Spleen (tissue), 11 donors: Measurements from ENCODE around the gene RERG. TPM values are rescaled to one million over a fixed set of nuclear protein-coding genes. Genes with fewer than 3 reads are reported as not detected.

Source experiments
- DNase-seq: peaks from one replicate; pipeline ENCODE4 v3.0.0-alpha.2; 2020
- H3K27ac ChIP-seq, 8 donors: fragments of 200-600 bp; sonication (generic) in 7 of 8; 1 replicate in 4 of 8; 2 replicates in 4 of 8; pipeline versions ENCODE4 v1.5.0 to v1.8.0; 2016 to 2021; ENCODE audit warnings: inconsistent platforms in 4 of 8, mild to moderate bottlenecking in 4 of 8, moderate library complexity in 1 of 8
- H3K27me3 ChIP-seq, 7 donors: fragments of 200-600 bp; sonication (generic) in 6 of 7; replicated peaks in 1 of 7; 1 replicate in 4 of 7; 2 replicates in 3 of 7; pipeline versions ENCODE4 v1.5.0 to v1.8.0; 2016 to 2021; ENCODE audit warnings: inconsistent platforms in 3 of 7, mild to moderate bottlenecking in 1 of 7
- H3K36me3 ChIP-seq, 6 donors: fragments of 200-600 bp; sonication (generic) in 5 of 6; 1 replicate in 4 of 6; 2 replicates in 2 of 6; pipeline versions ENCODE4 v1.5.0 to v1.8.0; 2016 to 2021; ENCODE audit warnings: inconsistent platforms in 2 of 6
- H3K4me1 ChIP-seq, 6 donors: fragments of 200-600 bp; sonication (generic) in 5 of 6; 1 replicate in 3 of 6; 2 replicates in 3 of 6; pipeline versions ENCODE4 v1.5.0 to v1.8.0; 2016 to 2021; ENCODE audit warnings: inconsistent platforms in 3 of 6
- H3K4me3 ChIP-seq, 8 donors: fragments of 200-600 bp; sonication (generic) in 7 of 8; 1 replicate in 4 of 8; 2 replicates in 4 of 8; pipeline versions ENCODE4 v1.5.0 to v1.8.0; 2016 to 2021; ENCODE audit warnings: inconsistent platforms in 4 of 8, mild to moderate bottlenecking in 4 of 8, moderate library complexity in 2 of 8
- H3K9me3 ChIP-seq, 8 donors: fragments of 200-600 bp; sonication (generic) in 7 of 8; 1 replicate in 4 of 8; 2 replicates in 4 of 8; pipeline versions ENCODE4 v1.5.0 to v1.8.0; 2016 to 2021; ENCODE audit warnings: inconsistent platforms in 4 of 8
- CTCF ChIP-seq, 11 experiments: fragments of 200-600 bp in 7 of 11; fragments of 450-650 bp in 4 of 11; sonication (generic) in 4 of 11; IDR thresholded peaks in 8 of 11; conservative IDR thresholded peaks in 3 of 11; 1 replicate in 7 of 11; 2 replicates in 4 of 11; pipeline versions ENCODE4 v1.4.0 to v1.8.0; 2016 to 2021; ENCODE audit warnings: antibody characterized with exemption in 11 of 11, inconsistent platforms in 4 of 11, mild to moderate bottlenecking in 1 of 11
- POLR2A ChIP-seq, 3 donors: fragments of 450-650 bp; IDR thresholded peaks; one replicate each; pipeline ENCODE4 v1.5.1; 2017; ENCODE audit warnings: antibody characterized with exemption in 3 of 3, mild to moderate bottlenecking in 1 of 3
- POLR2AphosphoS5 ChIP-seq, 3 donors: sonication (generic); formaldehyde crosslinking; IDR thresholded peaks; one replicate each; pipeline ENCODE4 v1.5.1; 2017; ENCODE audit warnings: antibody characterized with exemption in 3 of 3
- WGBS, 5 donors: extraction: QIAGEN DNeasy Blood & Tissue Kit in 3 of 5; methylation state at CpG; one replicate each; pipeline versions ENCODE4 v1.1.5 to v1.1.7; 2013 to 2018; 5-methylcytosine and 5-hydroxymethylcytosine counted together
- intact Hi-C: fragments of 100-400 bp; cut with DNase I; formaldehyde crosslinking; loops from one replicate; pipeline ENCODE4 v1.15.0; 2023; ENCODE audit warnings: low total_unique reads
- polyA plus RNA-seq, 3 donors: library from polyadenylated mRNA; stranded (reverse); fragments of 200-250 nt; gene quantifications; one replicate each; pipeline ENCODE4 v1.2.1, GENCODE V29; 2013
- total RNA-seq, 7 donors: library from RNA; depleted of rRNA in 3 of 7; stranded (reverse); fragments of >200 nt in 3 of 7; fragmentation: NEBNext Ultra II Directional in 4 of 7; extraction: Animal tissue kit (Norgen Biotek cat#: 25700) in 4 of 7; gene quantifications; one replicate each; pipeline versions ENCODE4 v1.1.0 to v1.2.1, GENCODE V29; 2016 to 2021
- donor health status: healthy with polysubstance abuse.
- donor health status: DM: no; HTN: no; CAD: no; lungs with moderate emphysema.
- donor health status: DM: no; HTN: no; CAD: no.
- donor health status: Bipolar disorder and iron deficiency.
- donor health status: healthy.
- donor health status: DM: no; HTN: no; CAD: no.
- donor health status: DM: yes; HTN: yes; CAD: no.

RERG gene
- total and polyA plus RNA-seq, 10 donors = 10.1 to 74.7 (median 38.0) TPM

- no peak for TF ChIP-seq POLR2A (IDR thresholded peaks at IDR 0.05)
- no peak for TF ChIP-seq POLR2AphosphoS5 (IDR thresholded peaks at IDR 0.05)
- TF ChIP-seq CTCF (IDR thresholded peaks at IDR 0.05 in 8 of 11, conservative IDR thresholded peaks at IDR 0.05 in 3 of 11) = no peak
- H3K36me3 ChIP-seq = no peaks in the 10 kb centered on the region
- H3K27me3 ChIP-seq = no peaks in the 10 kb centered on the region
- intact Hi-C loops = no loop called here
- no peak overlapping the region for H3K4me3 ChIP-seq
- H3K27ac ChIP-seq = peak overlapping the region in 5 of 8 donors; percentile 32 to 57 (median 49)
- no peak for DNase-seq
- peaks cover 0 to 7% (median 0%) of the 10 kb centered on the region in 6 donors for H3K4me1 ChIP-seq
- H3K9me3 ChIP-seq = no peaks in the 10 kb centered on the region
- WGBS, 5 donors = 28 to 49% (median 40%) methylated on average over 1 of the region's 1 CpG
Measured at GRCh38 chr12:15186597-15186996, 34.6 kb downstream of the RERG start.

GRCh38 chr12:15184484-15184883 is 36.7 kb downstream of the RERG start:
- H3K36me3 ChIP-seq = no peaks in the 10 kb centered on the region
- H3K27ac ChIP-seq = peak overlapping the region in 2 of 8 donors; percentile 15 to 20
- peaks cover 0 to 7% (median 0%) of the 10 kb centered on the region in 6 donors for H3K4me1 ChIP-seq
- intact Hi-C loops = no loop called here
- DNase-seq = no peak
- H3K27me3 ChIP-seq = no peaks in the 10 kb centered on the region
- no peaks in the 10 kb centered on the region for H3K9me3 ChIP-seq
- no peak for TF ChIP-seq POLR2AphosphoS5 (IDR thresholded peaks at IDR 0.05)
- TF ChIP-seq CTCF (IDR thresholded peaks at IDR 0.05 in 8 of 11, conservative IDR thresholded peaks at IDR 0.05 in 3 of 11) = no peak
- TF ChIP-seq POLR2A (IDR thresholded peaks at IDR 0.05) = no peak
- WGBS, 5 donors = 78 to 86% (median 83%) methylated on average over 4 of the region's 4 CpGs
- H3K4me3 ChIP-seq = no peak overlapping the region

DNA sequence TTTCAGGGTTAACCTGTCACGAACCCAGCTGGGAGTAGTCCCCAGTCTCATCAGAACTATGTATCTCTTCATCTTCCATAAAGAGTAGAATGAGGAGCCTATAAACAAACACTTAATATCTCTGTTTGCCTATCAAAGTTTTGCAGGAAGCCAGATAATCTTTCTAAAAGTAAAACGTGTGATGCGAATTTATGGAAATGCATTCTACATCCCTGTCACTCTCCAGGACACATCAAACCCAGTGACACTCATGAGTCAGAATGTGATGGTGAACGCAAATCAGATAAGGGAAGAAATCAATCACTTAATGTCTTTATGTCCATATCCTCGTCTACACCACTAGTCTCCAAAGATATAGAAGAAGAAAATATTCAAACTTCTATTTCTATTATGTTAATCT is 37.4 kb downstream of the RERG start:
- 61 to 81% (median 73%) methylated on average over 5 of the region's 5 CpGs for WGBS, 5 donors
- Histone ChIP-seq H3K27me3 (no peaks in the 10 kb centered on the region), H3K4me3 (no peak overlapping the region), H3K4me1 (peaks cover 0 to 7% (median 0%) of the 10 kb centered on the region in 6 donors), H3K9me3 (no peaks in the 10 kb centered on the region), H3K36me3 (no peaks in the 10 kb centered on the region), H3K27ac (peak overlapping the region in 1 of 8 donors; percentile 4)
- DNase-seq = no peak
- TF ChIP-seq POLR2AphosphoS5 (IDR thresholded peaks at IDR 0.05) = no peak
- no peak for TF ChIP-seq POLR2A (IDR thresholded peaks at IDR 0.05)
- intact Hi-C loops = no loop called here

DNA sequence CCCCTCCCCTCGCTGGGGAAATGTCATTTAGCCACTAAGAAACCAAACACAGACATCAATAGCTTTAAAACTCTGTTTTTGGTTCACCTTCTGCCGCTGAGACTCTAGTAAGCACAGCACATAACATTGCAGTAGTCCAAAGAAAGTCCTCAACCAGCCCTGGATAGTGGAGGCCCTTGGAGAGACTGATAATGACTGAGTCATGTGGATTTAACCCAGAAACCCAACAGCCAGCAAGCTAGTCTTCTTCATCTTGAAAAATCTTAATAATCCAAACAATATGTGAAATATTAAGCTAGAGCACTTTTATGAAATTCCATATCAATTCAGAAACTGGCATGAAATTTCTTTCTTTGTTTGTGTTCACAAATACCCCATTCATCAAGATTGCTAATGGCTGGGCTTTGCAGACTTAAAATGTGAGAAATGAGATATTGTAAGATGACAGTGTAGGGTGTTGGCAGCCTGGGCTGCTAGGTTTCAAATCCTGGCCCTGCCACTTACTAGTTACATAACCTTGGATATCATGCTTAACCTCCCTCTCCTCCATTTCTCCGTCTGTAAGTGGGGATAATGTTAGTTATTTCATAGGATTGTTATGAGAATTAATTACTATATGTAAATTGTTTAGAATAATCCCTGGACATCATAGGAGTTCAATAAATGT is 40.1 kb downstream of the RERG start:
- Histone ChIP-seq H3K4me3 (no peak overlapping the region), H3K27me3 (no peaks in the 10 kb centered on the region), H3K27ac (peak overlapping the region in 1 of 8 donors; percentile 25), H3K9me3 (no peaks in the 10 kb centered on the region), H3K4me1 (peaks cover 0 to under 1% (median 0%) of the 10 kb centered on the region in 6 donors), H3K36me3 (no peaks in the 10 kb centered on the region)
- 75 to 87% (median 79%) methylated on average over 3 of the region's 3 CpGs for WGBS, 5 donors
- intact Hi-C loops = no loop called here
- no peak for DNase-seq
- TF ChIP-seq POLR2A (IDR thresholded peaks at IDR 0.05) = no peak
- no peak for TF ChIP-seq CTCF (IDR thresholded peaks at IDR 0.05 in 8 of 11, conservative IDR thresholded peaks at IDR 0.05 in 3 of 11)
- no peak for TF ChIP-seq POLR2AphosphoS5 (IDR thresholded peaks at IDR 0.05)
